Measurements from ENCODE around the gene SECISBP2L.

SECISBP2L gene

GRCh38 chr15:48962662-48963523 lies 83.4 kb downstream of the SECISBP2L start:
- Histone ChIP-seq H3K9me3 (ENCODE audit: control insufficient read depth, insufficient read depth, low read length) (no peaks in the 10 kb centered on the region), H3K9me2 (replicated peaks; ENCODE audit: control insufficient read depth, low read length) (no peaks in the 10 kb centered on the region), H3K4me2 (ENCODE audit: low read length) (no peak overlapping the region), H4K20me1 (ENCODE audit: control insufficient read depth, insufficient read depth, low read depth, low read length) (no peaks in the 10 kb centered on the region), H3K27me3 (ENCODE audit: control insufficient read depth, low read length) (no peaks in the 10 kb centered on the region), H3K27ac (ENCODE audit: low read depth, low read length) (no peak overlapping the region), H3K4me3 (ENCODE audit: low read length) (no peak overlapping the region), H3K79me2 (ENCODE audit: control insufficient read depth, low read length) (no peaks in the 10 kb centered on the region), H3K36me3 (ENCODE audit: control insufficient read depth, low read length) (no peaks in the 10 kb centered on the region), H3K4me1 (ENCODE audit: control insufficient read depth, low read length) (no peaks in the 10 kb centered on the region), H3F3A (ENCODE audit: control insufficient read depth, insufficient read depth) (no peaks in the 10 kb centered on the region)
- TF ChIP-seq EZH2phosphoT487 (IDR thresholded peaks at IDR 0.05; ENCODE audit: borderline replicate concordance, low read length) (no peak), CTCF (IDR thresholded peaks at IDR 0.05; ENCODE audit: low read depth, low read length, poor library complexity, severe bottlenecking) (no peak)

GRCh38 chr15:48955967-48956366 lies 90.3 kb downstream of the SECISBP2L start:
- no peaks in the 10 kb centered on the region for H3K4me1 ChIP-seq (ENCODE audit: control insufficient read depth, low read length)
- no peak overlapping the region for H3K27ac ChIP-seq (ENCODE audit: low read depth, low read length)
- no peak for TF ChIP-seq EZH2phosphoT487 (IDR thresholded peaks at IDR 0.05; ENCODE audit: borderline replicate concordance, low read length)
- TF ChIP-seq CTCF (IDR thresholded peaks at IDR 0.05; ENCODE audit: low read depth, low read length, poor library complexity, severe bottlenecking), result no peak
- no peak overlapping the region for H3K4me3 ChIP-seq (ENCODE audit: low read length)
- H3K9me3 ChIP-seq (ENCODE audit: control insufficient read depth, insufficient read depth, low read length), result no peaks in the 10 kb centered on the region
- no peaks in the 10 kb centered on the region for H3K36me3 ChIP-seq (ENCODE audit: control insufficient read depth, low read length)
- no peaks in the 10 kb centered on the region for H3F3A ChIP-seq (ENCODE audit: control insufficient read depth, insufficient read depth)
- no peak overlapping the region for H3K4me2 ChIP-seq (ENCODE audit: low read length)
- no peaks in the 10 kb centered on the region for H3K27me3 ChIP-seq (ENCODE audit: control insufficient read depth, low read length)
- H3K79me2 ChIP-seq (ENCODE audit: control insufficient read depth, low read length), result no peaks in the 10 kb centered on the region
- no peaks in the 10 kb centered on the region for H4K20me1 ChIP-seq (ENCODE audit: control insufficient read depth, insufficient read depth, low read depth, low read length)
- no peaks in the 10 kb centered on the region for H3K9me2 ChIP-seq (replicated peaks; ENCODE audit: control insufficient read depth, low read length)

- Histone ChIP-seq H3K4me2 (ENCODE audit: low read length) (no peak overlapping the region), H3K4me1 (ENCODE audit: control insufficient read depth, low read length) (no peaks in the 10 kb centered on the region), H3F3A (ENCODE audit: control insufficient read depth, insufficient read depth) (no peaks in the 10 kb centered on the region), H3K79me2 (ENCODE audit: control insufficient read depth, low read length) (no peaks in the 10 kb centered on the region), H3K27ac (ENCODE audit: low read depth, low read length) (no peak overlapping the region), H3K9me2 (replicated peaks; ENCODE audit: control insufficient read depth, low read length) (no peaks in the 10 kb centered on the region), H3K4me3 (ENCODE audit: low read length) (no peak overlapping the region), H3K9me3 (ENCODE audit: control insufficient read depth, insufficient read depth, low read length) (no peaks in the 10 kb centered on the region), H3K27me3 (ENCODE audit: control insufficient read depth, low read length) (no peaks in the 10 kb centered on the region), H4K20me1 (ENCODE audit: control insufficient read depth, insufficient read depth, low read depth, low read length) (no peaks in the 10 kb centered on the region), H3K36me3 (ENCODE audit: control insufficient read depth, low read length) (no peaks in the 10 kb centered on the region)
- TF ChIP-seq CTCF (IDR thresholded peaks at IDR 0.05; ENCODE audit: low read depth, low read length, poor library complexity, severe bottlenecking), result no peak
- no peak for TF ChIP-seq EZH2phosphoT487 (IDR thresholded peaks at IDR 0.05; ENCODE audit: borderline replicate concordance, low read length)
These were observed 90.9 kb downstream of the SECISBP2L start for GRCh38 chr15:48955370-48955769.
